Hepatocyte (in vitro differentiated cells): ENCODE data around the gene GRIPAP1.

Source experiments
- CTCF ChIP-seq: fragments of 200-600 bp; sonication (generic); IDR thresholded peaks from 2 replicates; pipeline ENCODE4 v1.5.1; 2016; ENCODE audit warnings: antibody characterized with exemption, mild to moderate bottlenecking; ENCODE audit not compliant: poor library complexity
- EZH2phosphoT487 ChIP-seq: fragments of 200-600 bp; sonication (generic); IDR thresholded peaks from one replicate; pipeline ENCODE4 v1.6.1; 2018; ENCODE audit warnings: antibody characterized with exemption, mild to moderate bottlenecking, low read depth, moderate library complexity; ENCODE audit not compliant: unreplicated experiment, severe bottlenecking

GRCh38 chrX:49041744-49042580 lies 39.9 kb upstream of the GRIPAP1 start:
- TF ChIP-seq CTCF (no peak), EZH2phosphoT487 (no peak)
